HepG2 (cell line): Measurements from ENCODE around the gene SAMD9L. TPM values are rescaled to one million over a fixed set of nuclear protein-coding genes. Genes with fewer than 3 reads are reported as not detected.

ENCODE experiments used
- ATAC-seq: fragments of 200-7000 bp; cut with Tn5 transposase; 3 replicates; pipeline ENCODE4 v1.9.1; 2020; ENCODE audit warnings: mild to moderate bottlenecking, moderate library complexity
- Bru-seq: library from RNA; stranded (reverse); fragments of 400-500 nt; gene quantifications from one replicate; lab custom pipeline; 2021; lab: Mats Ljungman, UMichigan
- BruChase-seq, 2 experiments: library from RNA; stranded (reverse); fragments of 400-500 nt; gene quantifications; one replicate each; lab custom pipeline; 2021; lab: Mats Ljungman, UMichigan
- BruUV-seq: library from RNA; stranded (reverse); fragments of 400-500 nt; replicated peaks from 2 replicates; lab custom pipeline; 2021; lab: Mats Ljungman, UMichigan
- CTCF ChIA-PET: fragments of 300-600 bp; formaldehyde crosslinking; extraction: SDS; loops from one replicate; lab custom pipeline; 2021; ENCODE audit warnings: low total read pairs, inconsistent platforms, low intra/inter-chr PET ratio; lab: Yijun Ruan, JAX
- POLR2A ChIA-PET: fragments of 350-600 bp; sonication (Branson Sonifier 250); formaldehyde crosslinking; loops from one replicate; lab custom pipeline; 2020; ENCODE audit warnings: antibody characterized with exemption, inconsistent platforms; lab: Yijun Ruan, JAX
- DNase-seq: peaks from one replicate; pipeline ENCODE4 v3.0.0-alpha.2; 2015; ENCODE audit warnings: low spot score
- FAIRE-seq: peaks from 3 replicates; lab custom pipeline; 2011; peaks lifted over from hg19 to GRCh38; lab: Jason Lieb, UNC
- H2AFZ ChIP-seq: one replicate; pipeline ENCODE4 v1.6.1; 2011; ENCODE audit warnings: low read length, inconsistent platforms
- H3K27ac ChIP-seq: fragments of 300-600 bp; 3 replicates; pipeline ENCODE4 v1.8.0; 2011; ENCODE audit warnings: mixed run types, mild to moderate bottlenecking, mixed read lengths, low read length, inconsistent platforms; ENCODE audit not compliant: insufficient read depth; ENCODE audit errors: extremely low read length
- H3K27me3 ChIP-seq, 2 experiments: fragments of 200-600 bp in 1 of 2; 2 replicates in 1 of 2; 3 replicates in 1 of 2; pipeline versions ENCODE4 v1.6.0 to v1.8.0; 2011; ENCODE audit warnings: low read length in 2 of 2, mild to moderate bottlenecking in 2 of 2, moderate library complexity in 2 of 2, inconsistent platforms in 1 of 2; ENCODE audit not compliant: insufficient read depth in 2 of 2, control insufficient read depth in 1 of 2
- H3K36me3 ChIP-seq, 2 experiments: fragments of 200-600 bp in 1 of 2; replicated peaks in 1 of 2; 2 replicates in 1 of 2; 3 replicates in 1 of 2; pipeline versions ENCODE4 v1.5.1 to v1.8.0; 2011; ENCODE audit warnings: low read length in 2 of 2, inconsistent platforms in 1 of 2; ENCODE audit not compliant: insufficient read depth in 2 of 2, control insufficient read depth in 1 of 2
- H3K4me1 ChIP-seq: 2 replicates; pipeline ENCODE4 v1.5.1; 2012; ENCODE audit warnings: low read length, inconsistent platforms; ENCODE audit not compliant: insufficient read depth
- H3K4me2 ChIP-seq: 2 replicates; pipeline ENCODE4 v1.6.0; 2011; ENCODE audit warnings: low read depth, low read length, inconsistent platforms
- H3K4me3 ChIP-seq, 3 experiments: fragments of 200-600 bp in 1 of 3; sonication (generic), shearing (Covaris generic) in 1 of 3; replicated peaks in 1 of 3; 2 replicates each; pipeline ENCODE4 v1.5.1; 2011 to 2016; ENCODE audit warnings: low read length in 3 of 3, inconsistent platforms in 2 of 3, low read depth in 2 of 3, mild to moderate bottlenecking in 2 of 3, control low read depth in 1 of 3, mixed read lengths in 1 of 3; ENCODE audit not compliant: insufficient read depth in 1 of 3
- H3K79me2 ChIP-seq: one replicate; pipeline ENCODE4 v1.6.1; 2011; ENCODE audit warnings: low read length, inconsistent platforms; ENCODE audit not compliant: insufficient read depth
- H3K9ac ChIP-seq: 2 replicates; pipeline ENCODE4 v1.6.0; 2011; ENCODE audit warnings: mild to moderate bottlenecking, low read depth, low read length, inconsistent platforms; ENCODE audit not compliant: insufficient read depth
- H3K9me3 ChIP-seq: 2 replicates; pipeline ENCODE4 v1.5.1; 2012; ENCODE audit warnings: mild to moderate bottlenecking, low read length
- H4K20me1 ChIP-seq: 2 replicates; pipeline ENCODE4 v1.6.0; 2011; ENCODE audit warnings: inconsistent platforms, mild to moderate bottlenecking, low read length, moderate library complexity; ENCODE audit not compliant: insufficient read depth
- ELF3 ChIP-seq: IDR thresholded peaks from 2 replicates; pipeline ENCODE4 v1.6.1; 2016; ENCODE audit warnings: missing genetic modification reagents, missing compliant biosample characterization
- MEF2D ChIP-seq: sonication (generic); formaldehyde crosslinking; IDR thresholded peaks from 2 replicates; pipeline ENCODE4 v1.5.1; 2020; ENCODE audit warnings: mild to moderate bottlenecking, missing genetic modification reagents
- MZF1 ChIP-seq: sonication (generic); formaldehyde crosslinking; IDR thresholded peaks from 2 replicates; pipeline ENCODE4 v1.8.1; 2023; ENCODE audit warnings: mild to moderate bottlenecking, missing genetic modification reagents, borderline replicate concordance
- NR2F6 ChIP-seq, 2 experiments: IDR thresholded peaks; 2 replicates each; pipeline ENCODE4 v1.6.1; 2016; ENCODE audit warnings: antibody characterized with exemption in 1 of 2, mild to moderate bottlenecking in 1 of 2
- ZNF337 ChIP-seq: sonication (generic); formaldehyde crosslinking; IDR thresholded peaks from 2 replicates; pipeline ENCODE4 v1.5.1; 2020; ENCODE audit warnings: missing genetic modification reagents, low read depth, mild to moderate bottlenecking, borderline replicate concordance
- ZNF614 ChIP-seq: IDR thresholded peaks from 2 replicates; pipeline ENCODE4 v1.6.1; 2018; ENCODE audit warnings: missing biosample characterization, missing genetic modification reagents, inconsistent platforms, borderline replicate concordance
- ZSCAN9 ChIP-seq: IDR thresholded peaks from 2 replicates; pipeline ENCODE4 v1.6.1; 2016; ENCODE audit warnings: borderline replicate concordance
- WGBS: methylation state at CpG from one replicate; pipeline ENCODE4 v1.1.6; 2017; ENCODE audit warnings: low lambda C conversion rate; 5-methylcytosine and 5-hydroxymethylcytosine counted together
- in situ Hi-C: cut with HindIII; loops from 2 replicates; pipeline ENCODE4 v1.10.0; 2017; ENCODE audit warnings: low pct_unique_long_range_greater_than_20kb; ENCODE audit not compliant: extremely low pct_ligation_motif_present
- intact Hi-C: fragments of 100-400 bp; cut with micrococcal nuclease; formaldehyde crosslinking; loops from one replicate; pipeline ENCODE4 v1.10.0; 2022; ENCODE audit not compliant: unreplicated experiment
- long read RNA-seq, 2 experiments: library from RNA in 1 of 2; library from polyadenylated mRNA in 1 of 2; stranded (forward) in 1 of 2; unstranded in 1 of 2; transcript quantifications; one replicate each; pipeline ENCODE4 v2.0.0, GENCODE V29; 2019 to 2022
- polyA minus RNA-seq, 3 experiments: library from RNA; depleted of rRNA, polyadenylated mRNA; stranded (reverse); fragments of >200 nt; gene quantifications; 2 replicates each; pipeline ENCODE4 v1.2.3, GENCODE V29; 2011; ENCODE audit warnings: low replicate concordance in 1 of 3
- polyA plus RNA-seq, 8 experiments: library from polyadenylated mRNA; depleted of rRNA in 3 of 8; stranded (reverse) in 7 of 8; unstranded in 1 of 8; fragments of >200 nt; fragmentation: Illumina TruSeq in 4 of 8; extraction: Trizol in 4 of 8; gene quantifications; 2 replicates each; pipeline versions ENCODE4 v1.2.1 to v1.2.3, GENCODE V29; 2011 to 2016; ENCODE audit warnings: low read depth in 4 of 8, missing spikeins in 1 of 8, mixed read lengths in 1 of 8; ENCODE audit not compliant: insufficient read depth in 1 of 8
- total RNA-seq, 5 experiments: library from RNA; depleted of rRNA; stranded (reverse); fragments of >200 nt; fragmentation: Illumina TruSeq; extraction: Trizol; gene quantifications; 2 replicates each; pipeline ENCODE4 v1.2.3, GENCODE V29; 2016; ENCODE audit warnings: low read depth in 1 of 5

SAMD9L gene
- not detected in 2 replicates for total RNA-seq (2016; rRNA removed; fragmentation: Illumina TruSeq; extraction: Trizol)
- total RNA-seq (2016; cell fraction: cytosol; rRNA removed; fragmentation: Illumina TruSeq; extraction: Trizol; ENCODE audit: low read depth), result not detected in 2 replicates
- total RNA-seq (2016; cell fraction: insoluble cytoplasmic fraction; rRNA removed; fragmentation: Illumina TruSeq; extraction: Trizol), result not detected in 2 replicates
- not detected in 2 replicates for total RNA-seq (2016; cell fraction: membrane; rRNA removed; fragmentation: Illumina TruSeq; extraction: Trizol)
- not detected in 2 replicates for total RNA-seq (2016; cell fraction: nucleus; rRNA removed; fragmentation: Illumina TruSeq; extraction: Trizol)
- not detected in 2 replicates for polyA plus RNA-seq (2011; rRNA removed)
- not detected in 2 replicates for polyA plus RNA-seq (2011; cell fraction: cytosol; rRNA removed)
- 0.10 TPM in 1 of 2 replicates, not detected in the other for polyA plus RNA-seq (2011; cell fraction: nucleus; rRNA removed)
- not detected in 2 replicates for polyA plus RNA-seq (2012)
- not detected in 2 replicates for polyA plus RNA-seq (2016; cell fraction: cytosol; fragmentation: Illumina TruSeq; extraction: Trizol; ENCODE audit: low read depth)
- not detected in 2 replicates for polyA plus RNA-seq (2016; cell fraction: insoluble cytoplasmic fraction; fragmentation: Illumina TruSeq; extraction: Trizol; ENCODE audit: low read depth)
- not detected in 2 replicates for polyA plus RNA-seq (2016; cell fraction: membrane; fragmentation: Illumina TruSeq; extraction: Trizol; ENCODE audit: low read depth)
- polyA plus RNA-seq (2016; cell fraction: nucleus; fragmentation: Illumina TruSeq; extraction: Trizol; ENCODE audit: insufficient read depth, low read depth), result not detected in 2 replicates
- 0.68 TPM in 1 of 2 replicates, not detected in the other for polyA minus RNA-seq (2011; rRNA and poly(A)+ RNA removed; ENCODE audit: low replicate concordance)
- not detected in 2 replicates for polyA minus RNA-seq (2011; cell fraction: cytosol; rRNA and poly(A)+ RNA removed)
- not detected in 2 replicates for polyA minus RNA-seq (2011; cell fraction: nucleus; rRNA and poly(A)+ RNA removed)
- percentile 14 among the genes with signal in this experiment for Bru-seq, nascent RNA
- BruChase-seq, experiment 1, labeled RNA remaining after a 6-hour chase, result percentile 9 among the genes with signal in this experiment
- BruChase-seq, experiment 2, labeled RNA remaining after a 2-hour chase, result percentile 16 among the genes with signal in this experiment
- long read RNA-seq, experiment 1, result 0 reads
- long read RNA-seq, experiment 2, result 0 reads

DNA sequence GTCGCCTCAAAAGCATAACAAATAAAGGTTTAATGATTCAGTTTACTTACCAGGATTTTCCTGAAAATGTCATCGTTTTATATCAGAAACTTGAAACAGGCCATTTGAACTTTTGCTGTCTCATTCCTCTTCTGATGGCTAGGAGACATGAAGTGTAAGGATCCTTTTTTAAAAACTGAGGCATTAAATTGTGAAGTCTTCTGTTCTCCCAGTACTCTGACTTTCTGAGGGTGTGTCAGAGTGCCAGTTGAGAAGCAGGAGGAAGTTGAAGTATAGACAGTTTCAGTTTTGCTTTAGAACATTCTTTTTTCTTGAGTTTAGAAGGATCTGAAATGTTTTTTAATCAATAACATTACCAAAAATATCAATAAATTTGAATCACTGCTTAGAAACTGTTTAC is at the start of gene SAMD9L:
TSS of gene SAMD9L (minus strand) at position 242 of the 400 bp plus-strand sequence. CDS start 12,414 bp downstream, outside the sequence.
- Histone ChIP-seq H3K9ac (no peak within 1 kb of the TSS), H3K27me3 (peaks cover 2 to 3% of the 10 kb centered on the region in 2 experiments; a peak in 2 of 5 replicates), H2AFZ (no peak within 1 kb of the TSS), H3K4me2 (no peak within 1 kb of the TSS), H3K27ac (no peak within 1 kb of the TSS), H3K9me3 (no peaks in the 10 kb centered on the region), H4K20me1 (no peaks in the 10 kb centered on the region), H3K79me2 (no peaks in the 10 kb centered on the region), H3K4me1 (no peaks in the 10 kb centered on the region), H3K4me3 (no peak within 1 kb of the TSS), H3K36me3 (no peaks in the 10 kb centered on the region)
- ChIA-PET CTCF (no interaction called here), POLR2A (no interaction called here)
- in situ Hi-C loops (no loop called here), intact Hi-C loops (no loop called here)
- WGBS, result 18% methylated on average over 2 of the region's 2 CpGs
- no TSS peak for BruUV-seq
- FAIRE-seq, result no peak
- no peak for DNase-seq
- ATAC-seq, result no peak
- TF ChIP-seq NR2F6 (IDR thresholded peaks at IDR 0.05) (no peak), NR2F6 (CRISPR knock-in tag; IDR thresholded peaks at IDR 0.05) (no peak), ZNF337 (no peak), ZSCAN9 (CRISPR knock-in tag) (no peak), MZF1 (CRISPR knock-in tag) (no peak), ELF3 (CRISPR knock-in tag) (no peak), ZNF614 (CRISPR knock-in tag) (no peak), MEF2D (no peak)
